Esophagus squamous epithelium (tissue), 5 donors: ENCODE measurements around the gene ARHGAP26. TPM values are rescaled to one million over a fixed set of nuclear protein-coding genes. Genes with fewer than 3 reads are reported as not detected.

Experiments used
- DNase-seq: peaks from one replicate; lab custom pipeline; 2025; lab: John Stamatoyannopoulos, UW
- H3K27ac ChIP-seq, 4 donors: fragments of 200-600 bp; sonication (generic); one replicate each; pipeline ENCODE4 v1.5.1; 2016 to 2019; ENCODE audit warnings: mild to moderate bottlenecking in 1 of 4
- H3K27me3 ChIP-seq, 4 donors: fragments of 200-600 bp; sonication (generic); 1 replicate in 3 of 4; 2 replicates in 1 of 4; pipeline versions ENCODE4 v1.5.1 to v1.6.0; 2017 to 2021; ENCODE audit warnings: antibody characterized with exemption in 1 of 4
- H3K36me3 ChIP-seq, 3 donors: fragments of 200-600 bp; sonication (generic); one replicate each; pipeline ENCODE4 v1.5.1; 2016 to 2019
- H3K4me1 ChIP-seq, 3 donors: fragments of 200-600 bp; sonication (generic); one replicate each; pipeline ENCODE4 v1.5.1; 2017 to 2019
- H3K4me3 ChIP-seq, 4 donors: fragments of 200-600 bp; sonication (generic); 1 replicate in 3 of 4; 2 replicates in 1 of 4; pipeline ENCODE4 v1.5.1; 2016 to 2019; ENCODE audit warnings: mild to moderate bottlenecking in 2 of 4, moderate library complexity in 1 of 4
- H3K9me3 ChIP-seq, 3 donors: fragments of 200-600 bp; sonication (generic); one replicate each; pipeline ENCODE4 v1.5.1; 2016 to 2019
- POLR2A ChIP-seq, 4 donors: fragments of 450-650 bp; IDR thresholded peaks; one replicate each; pipeline ENCODE4 v1.6.1; 2017; ENCODE audit warnings: antibody characterized with exemption in 4 of 4, mild to moderate bottlenecking in 4 of 4, moderate library complexity in 3 of 4
- WGBS, 2 donors: methylation state at CpG; one replicate each; pipeline ENCODE4 v1.1.5; 2018; 5-methylcytosine and 5-hydroxymethylcytosine counted together
- intact Hi-C: fragments of 100-400 bp; cut with DNase I; formaldehyde crosslinking; loops from one replicate; pipeline ENCODE4 v1.15.0; 2022
- total RNA-seq, 4 donors: library from RNA; depleted of rRNA; stranded (reverse); fragments of >200 nt; gene quantifications; one replicate each; pipeline ENCODE4 v1.1.0, GENCODE V29; 2016
- TF ChIP-seq, protein P1 (sequence below), 6 experiments: fragments of 450-650 bp in 4 of 6; fragments of 200-600 bp in 2 of 6; sonication (generic) in 2 of 6; IDR thresholded peaks; one replicate each; pipeline ENCODE4 v1.5.1; 2016 to 2019; ENCODE audit warnings: antibody characterized with exemption in 6 of 6, mild to moderate bottlenecking in 4 of 6, moderate library complexity in 4 of 6
- donor health status: DM: yes; HTN: yes; CAD: no.

The ARHGAP26 gene
- total RNA-seq, 4 donors from 2014 or later = 4.4 to 18.7 (median 15.4) TPM

DNA sequence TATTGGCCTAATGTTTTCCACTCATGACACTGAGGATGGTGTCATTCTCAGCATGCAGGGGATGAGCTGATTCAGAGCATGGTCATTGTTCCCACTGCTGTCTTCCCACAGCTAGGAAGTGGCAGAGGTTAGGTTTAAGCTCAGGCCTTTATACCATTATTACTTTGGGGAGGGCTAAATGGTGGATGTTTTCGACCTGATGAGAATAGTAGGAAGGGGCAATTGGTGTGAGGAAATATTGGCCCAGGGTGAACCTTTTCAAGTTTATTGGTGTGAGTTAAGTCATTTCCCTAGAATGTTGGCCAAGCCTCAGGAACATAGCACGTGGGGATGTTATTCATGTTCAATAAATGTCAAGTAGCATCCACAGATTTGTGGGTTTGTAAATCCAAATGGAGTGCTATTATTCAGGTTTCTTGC is 59.6 kb downstream of the ARHGAP26 start:
- Histone ChIP-seq H3K27ac (peak overlapping the region in 1 of 4 donors; percentile 20), H3K36me3 (no peaks in the 10 kb centered on the region)

DNA sequence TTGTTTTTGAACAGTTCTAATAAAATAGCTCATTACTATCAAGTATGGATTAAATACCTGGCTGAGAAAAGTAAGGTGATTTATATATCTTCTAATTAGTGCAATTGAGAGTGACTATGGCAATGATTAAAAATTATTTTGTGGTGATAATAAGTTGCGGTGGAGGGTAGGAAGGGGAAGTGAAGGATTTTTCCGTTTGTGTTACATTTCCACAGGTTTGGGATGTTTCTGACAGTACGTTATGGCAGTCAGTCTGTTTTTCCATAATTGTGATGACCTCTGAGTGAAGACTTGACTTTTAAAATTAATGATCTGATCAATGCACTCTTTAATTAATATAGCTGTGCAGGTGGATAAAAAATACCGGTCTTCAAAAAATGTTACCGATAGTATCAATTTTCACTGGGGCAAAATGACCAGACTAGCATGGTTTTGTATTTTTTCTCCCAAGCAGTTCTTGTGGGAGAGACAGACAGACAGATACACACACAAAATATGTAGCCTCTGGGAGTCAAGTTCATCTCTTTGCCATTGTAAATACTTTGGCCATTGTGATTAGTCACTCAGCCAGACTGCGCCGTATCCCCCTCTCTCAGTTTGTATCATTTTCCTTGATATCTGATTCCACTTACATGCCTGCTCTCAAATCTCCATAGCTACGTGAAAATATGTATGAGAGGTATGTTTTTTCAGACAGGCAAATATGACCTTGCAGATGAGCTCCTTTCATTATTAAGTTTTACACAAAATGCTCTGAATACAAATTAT is 60.2 kb downstream of the ARHGAP26 start:
- no peak for TF ChIP-seq POLR2A (IDR thresholded peaks at IDR 0.05)
- TF ChIP-seq, protein P1, sequence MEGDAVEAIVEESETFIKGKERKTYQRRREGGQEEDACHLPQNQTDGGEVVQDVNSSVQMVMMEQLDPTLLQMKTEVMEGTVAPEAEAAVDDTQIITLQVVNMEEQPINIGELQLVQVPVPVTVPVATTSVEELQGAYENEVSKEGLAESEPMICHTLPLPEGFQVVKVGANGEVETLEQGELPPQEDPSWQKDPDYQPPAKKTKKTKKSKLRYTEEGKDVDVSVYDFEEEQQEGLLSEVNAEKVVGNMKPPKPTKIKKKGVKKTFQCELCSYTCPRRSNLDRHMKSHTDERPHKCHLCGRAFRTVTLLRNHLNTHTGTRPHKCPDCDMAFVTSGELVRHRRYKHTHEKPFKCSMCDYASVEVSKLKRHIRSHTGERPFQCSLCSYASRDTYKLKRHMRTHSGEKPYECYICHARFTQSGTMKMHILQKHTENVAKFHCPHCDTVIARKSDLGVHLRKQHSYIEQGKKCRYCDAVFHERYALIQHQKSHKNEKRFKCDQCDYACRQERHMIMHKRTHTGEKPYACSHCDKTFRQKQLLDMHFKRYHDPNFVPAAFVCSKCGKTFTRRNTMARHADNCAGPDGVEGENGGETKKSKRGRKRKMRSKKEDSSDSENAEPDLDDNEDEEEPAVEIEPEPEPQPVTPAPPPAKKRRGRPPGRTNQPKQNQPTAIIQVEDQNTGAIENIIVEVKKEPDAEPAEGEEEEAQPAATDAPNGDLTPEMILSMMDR (IDR thresholded peaks at IDR 0.05) = no peak
- 86 to 88% methylated on average over 8 of the region's 8 CpGs for WGBS, 2 donors
- Histone ChIP-seq H3K27me3 (no peaks in the 10 kb centered on the region), H3K9me3 (no peaks in the 10 kb centered on the region), H3K4me1 (peaks cover 11 to 59% (median 20%) of the 10 kb centered on the region in 3 donors), H3K36me3 (no peaks in the 10 kb centered on the region), H3K4me3 (no peak overlapping the region), H3K27ac (no peak overlapping the region)
- intact Hi-C loops = no loop called here
- DNase-seq = no peak

More for the DNA sequence above, 59.6 kb downstream of the ARHGAP26 start:
- intact Hi-C loops = no loop called here
- no peak for TF ChIP-seq POLR2A (IDR thresholded peaks at IDR 0.05)
- TF ChIP-seq, protein P1 (IDR thresholded peaks at IDR 0.05) = no peak
- peaks cover 11 to 63% (median 20%) of the 10 kb centered on the region in 3 donors for H3K4me1 ChIP-seq
- no peaks in the 10 kb centered on the region for H3K9me3 ChIP-seq
- no peak for DNase-seq
- H3K27me3 ChIP-seq = no peaks in the 10 kb centered on the region
- no peak overlapping the region for H3K4me3 ChIP-seq
- 62 to 72% methylated on average over 2 of the region's 2 CpGs for WGBS, 2 donors

DNA sequence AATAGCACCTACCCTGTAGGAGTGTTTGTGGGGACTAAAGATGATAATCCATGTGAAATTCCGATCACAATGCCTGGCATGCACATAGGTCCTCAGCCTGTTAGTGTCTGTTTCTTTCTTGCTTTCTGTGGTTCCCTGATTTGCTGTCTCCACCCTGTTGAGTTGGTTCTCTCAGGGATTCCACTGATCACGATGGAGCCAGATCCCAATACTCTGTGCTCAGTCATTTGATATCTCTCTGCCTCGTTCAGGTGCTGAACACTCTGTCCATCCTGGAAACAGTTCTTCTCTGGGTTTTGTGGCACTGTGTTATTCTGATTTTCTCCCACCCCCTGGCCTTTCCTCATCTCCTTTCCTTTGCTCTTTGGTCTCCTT is 60.8 kb downstream of the ARHGAP26 start:
- no peak overlapping the region for H3K27ac ChIP-seq

DNA sequence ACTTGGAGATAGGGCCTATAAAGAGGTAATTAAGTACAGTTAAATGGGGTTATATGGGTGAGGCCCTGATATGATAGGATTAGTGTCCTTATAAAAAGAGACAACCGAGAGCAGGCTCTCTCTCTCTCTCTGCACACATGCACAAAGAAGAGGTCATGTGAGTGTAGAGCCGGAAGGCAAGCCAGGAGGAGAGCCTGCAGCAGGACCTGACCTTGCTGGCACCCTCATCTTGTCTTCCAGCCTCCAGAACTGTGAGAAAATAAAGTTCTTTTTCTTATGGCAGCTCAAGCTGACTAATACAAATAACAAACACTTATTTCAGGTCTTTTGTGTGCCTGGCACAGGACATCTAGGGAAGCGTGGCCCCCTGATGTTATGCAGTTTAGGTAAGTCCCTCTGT is 62.1 kb downstream of the ARHGAP26 start:
- Histone ChIP-seq H3K4me3 (no peak overlapping the region), H3K27me3 (no peaks in the 10 kb centered on the region), H3K27ac (no peak overlapping the region), H3K9me3 (no peaks in the 10 kb centered on the region), H3K4me1 (peaks cover under 1 to 46% (median 8%) of the 10 kb centered on the region in 3 donors), H3K36me3 (no peaks in the 10 kb centered on the region)
- TF ChIP-seq, protein P1 (IDR thresholded peaks at IDR 0.05) = no peak
- no peak for TF ChIP-seq POLR2A (IDR thresholded peaks at IDR 0.05)
- WGBS, 2 donors = 84 to 91% methylated on average over 3 of the region's 3 CpGs
- DNase-seq = no peak
- intact Hi-C loops = no loop called here

More for the DNA sequence above, 60.8 kb downstream of the ARHGAP26 start:
- TF ChIP-seq, protein P1 (IDR thresholded peaks at IDR 0.05) = no peak
- TF ChIP-seq POLR2A (IDR thresholded peaks at IDR 0.05) = no peak
- H3K27me3 ChIP-seq = no peaks in the 10 kb centered on the region
- H3K9me3 ChIP-seq = no peaks in the 10 kb centered on the region
- WGBS, 2 donors = 70 to 80% methylated on average over 3 of the region's 3 CpGs
- H3K4me1 ChIP-seq = peaks cover 11 to 59% (median 20%) of the 10 kb centered on the region in 3 donors
- intact Hi-C loops = no loop called here
- no peak overlapping the region for H3K4me3 ChIP-seq
- no peaks in the 10 kb centered on the region for H3K36me3 ChIP-seq
- DNase-seq = no peak
